GM18511 (cell line): ENCODE measurements around the gene HSH2D.

ENCODE experiments used
- ATAC-seq: cut with Tn5 transposase; IDR thresholded peaks from one replicate; pipeline ENCODE4 v1.9.1; 2021; ENCODE audit warnings: mild to moderate bottlenecking, moderate library complexity; ENCODE audit not compliant: unreplicated experiment

Gene HSH2D

DNA sequence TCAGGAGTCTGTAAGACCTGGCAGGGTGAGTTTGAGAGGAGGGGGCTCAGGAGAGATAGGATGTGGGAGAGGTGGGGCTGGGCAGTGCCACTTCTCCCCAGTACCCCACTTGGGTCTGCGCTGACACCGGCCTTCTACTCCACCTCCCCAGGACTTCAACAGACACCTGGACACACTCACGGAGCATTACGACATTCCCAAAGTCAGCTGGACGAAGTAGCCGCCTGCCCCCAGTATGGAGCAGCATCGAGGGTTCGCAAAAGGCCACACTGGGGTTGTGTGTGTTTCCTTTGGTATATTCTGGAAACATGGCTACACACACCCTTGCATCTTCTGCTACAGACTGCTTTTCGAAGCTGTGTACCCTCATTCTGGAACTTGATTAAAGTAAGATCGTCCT is 47.3 kb downstream of the HSH2D start:
- no peak for ATAC-seq

DNA sequence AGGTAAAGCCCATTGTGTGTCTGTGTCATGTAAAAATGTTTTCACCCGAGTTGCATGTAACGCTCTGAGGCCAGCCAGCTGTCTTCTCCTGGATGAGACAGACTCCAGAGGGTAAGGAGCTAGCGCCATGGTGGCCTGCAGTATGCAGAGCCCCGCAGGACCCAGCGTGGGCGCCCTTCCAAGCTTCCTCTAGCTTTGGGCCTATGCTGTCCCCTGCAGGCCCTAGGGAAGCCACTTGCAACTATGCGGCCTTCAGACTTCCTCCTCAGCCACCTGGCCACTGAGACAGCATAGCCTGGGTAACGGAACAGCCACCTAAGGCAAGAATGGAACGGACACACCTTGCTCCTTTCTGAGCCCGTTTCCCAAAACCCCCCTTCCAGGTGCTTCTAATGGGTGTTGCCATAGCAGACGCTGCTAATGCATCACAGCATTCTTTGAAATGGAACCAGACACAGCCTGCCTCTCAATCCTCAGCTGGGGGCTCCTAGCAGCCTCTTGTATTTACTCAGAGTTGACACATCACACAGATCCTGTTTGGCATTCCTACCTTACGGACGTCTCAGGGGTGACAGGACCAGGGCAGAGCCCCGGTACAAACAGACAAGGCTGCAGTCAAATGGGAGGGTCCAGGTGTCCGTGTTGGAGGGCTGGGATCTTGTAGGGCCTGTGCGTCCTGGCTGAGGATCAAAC is 47.9 kb downstream of the HSH2D start:
- ATAC-seq = no peak

DNA sequence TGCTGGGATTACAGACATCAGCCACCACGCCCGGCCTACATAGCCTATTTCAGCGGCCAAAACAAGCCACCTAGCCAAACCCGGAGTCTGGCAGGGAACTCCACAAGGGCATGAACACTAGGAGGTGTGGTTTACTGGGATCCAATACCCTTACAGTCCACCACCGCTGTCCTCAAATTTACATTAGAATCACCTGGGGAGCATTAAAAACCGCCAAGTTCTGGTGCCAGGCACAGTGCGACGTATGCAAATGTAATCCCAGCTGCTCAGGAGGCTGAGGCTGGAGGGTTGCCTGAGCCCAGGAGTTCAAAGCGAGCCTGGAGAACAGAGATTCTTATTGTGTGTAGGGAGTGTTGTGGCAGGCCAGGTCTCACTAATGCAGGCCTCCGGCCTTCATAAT is 50.0 kb downstream of the HSH2D start:
- ATAC-seq = no peak

DNA sequence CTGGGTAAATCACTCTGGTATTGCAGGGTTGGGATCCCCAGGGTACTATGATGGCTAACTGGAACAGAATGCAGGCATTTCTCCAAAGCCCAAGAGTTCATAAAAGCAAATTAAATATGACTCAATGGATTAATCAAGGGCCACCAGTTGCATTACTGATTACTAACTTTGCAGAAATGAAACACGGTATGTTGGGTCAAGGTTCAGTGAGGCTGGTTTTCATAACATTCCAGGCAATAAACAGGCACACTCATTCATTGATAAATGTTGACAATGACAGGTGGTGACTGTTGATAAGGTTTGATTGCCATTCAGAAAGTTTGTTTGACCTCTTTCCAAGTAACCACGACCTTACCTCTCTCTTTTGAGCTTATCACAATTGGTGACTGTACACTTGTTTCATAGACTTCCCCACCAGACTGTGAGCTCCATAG is 53.7 kb downstream of the HSH2D start:
- no peak for ATAC-seq

GRCh38 chr19:16197622-16198369 is 54.3 kb downstream of the HSH2D start, which contains the start of gene AP1M1:
Gene AP1M1 (plus strand): TSS chr19:16197911. CDS start chr19:16198027, 116 bp downstream.
- peak; percentile 89 for ATAC-seq

- ATAC-seq = peak; percentile 26
Measured at GRCh38 chr19:16198370-16198651, 54.8 kb downstream of the HSH2D start.

DNA sequence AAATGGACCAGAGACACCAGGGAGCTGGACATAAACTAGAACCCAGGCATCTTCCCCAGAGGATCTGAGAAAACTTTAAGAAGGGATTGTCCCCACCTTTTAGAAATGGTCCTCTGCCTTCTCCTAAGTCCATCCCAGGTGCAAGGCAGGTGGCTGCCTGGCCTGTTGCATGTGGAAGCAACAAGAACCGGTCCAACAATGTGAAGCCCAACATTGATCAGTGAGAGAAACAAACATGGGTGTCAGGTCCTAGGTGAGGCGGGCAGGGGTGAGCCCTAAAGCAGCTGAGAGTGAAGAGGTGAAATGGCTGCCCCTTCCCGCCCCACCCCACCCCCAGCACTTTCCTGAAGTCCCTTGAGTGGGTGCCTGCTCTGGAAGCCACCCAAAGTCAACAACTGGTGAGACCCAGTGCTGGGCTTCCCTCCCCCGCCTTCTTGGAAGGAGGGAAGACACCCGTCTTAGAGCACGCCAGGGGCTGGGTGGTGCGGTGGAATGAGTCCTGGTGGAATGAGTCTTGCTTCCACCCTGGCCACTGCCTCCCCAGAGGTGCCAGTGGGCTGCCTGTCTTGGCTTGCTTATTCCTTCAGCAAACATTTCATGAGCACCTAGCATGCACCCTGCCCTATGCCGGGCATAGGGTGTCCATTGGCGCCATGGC is 55.9 kb downstream of the HSH2D start:
- ATAC-seq = no peak

DNA sequence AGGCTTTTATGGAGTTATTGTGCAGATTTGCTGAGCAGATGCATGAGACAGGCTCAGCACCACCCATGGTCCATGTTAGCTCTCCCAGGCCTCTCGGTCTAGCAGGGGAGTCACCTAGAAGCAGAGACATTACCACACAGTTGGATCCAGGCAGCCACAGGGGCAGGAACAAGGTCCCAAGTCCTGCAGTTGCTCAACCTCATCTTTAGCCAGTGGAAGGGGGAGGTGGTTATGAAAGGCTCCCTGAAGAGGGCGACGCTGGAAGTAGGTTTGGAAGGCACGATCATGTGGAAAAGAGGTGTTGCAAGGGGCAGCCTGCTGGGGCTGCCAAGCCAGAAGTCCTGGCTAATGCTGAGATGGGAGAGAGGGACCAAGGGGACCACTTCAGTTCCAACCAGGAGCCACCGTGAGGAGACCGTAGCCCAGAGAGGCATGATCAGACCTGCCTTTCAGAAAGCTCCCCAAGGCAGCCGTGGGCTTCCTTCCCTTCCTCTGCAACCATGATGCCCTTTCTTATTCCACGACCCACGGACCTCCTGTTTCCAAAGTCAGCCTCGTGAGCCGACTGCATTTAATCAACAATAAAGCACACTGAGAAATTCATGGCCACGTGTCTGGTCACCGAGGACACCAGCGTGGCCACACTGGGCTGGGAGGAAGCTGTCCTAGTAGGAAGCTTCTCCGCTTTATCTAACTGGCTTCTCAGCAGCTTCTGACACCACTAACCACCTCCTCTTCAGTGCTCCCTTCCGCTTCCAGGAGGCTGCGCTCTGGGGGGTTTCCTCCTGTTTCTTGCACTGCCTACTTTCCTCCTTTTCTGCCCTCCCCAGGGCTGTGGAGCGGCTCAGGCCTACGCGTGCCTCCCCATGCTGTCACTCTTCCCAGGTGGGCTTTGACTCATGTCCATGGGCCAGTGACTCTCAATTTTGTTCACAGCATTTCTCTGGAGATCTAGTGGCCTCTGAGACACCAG is 56.8 kb downstream of the HSH2D start:
- no peak for ATAC-seq

GRCh38 chr19:16201011-16201391 is 57.5 kb downstream of the HSH2D start:
- ATAC-seq = no peak

GRCh38 chr19:16202320-16203255 is 59.1 kb downstream of the HSH2D start:
- ATAC-seq = no peak

GRCh38 chr19:16203256-16204004 is 59.9 kb downstream of the HSH2D start:
- no peak for ATAC-seq

DNA sequence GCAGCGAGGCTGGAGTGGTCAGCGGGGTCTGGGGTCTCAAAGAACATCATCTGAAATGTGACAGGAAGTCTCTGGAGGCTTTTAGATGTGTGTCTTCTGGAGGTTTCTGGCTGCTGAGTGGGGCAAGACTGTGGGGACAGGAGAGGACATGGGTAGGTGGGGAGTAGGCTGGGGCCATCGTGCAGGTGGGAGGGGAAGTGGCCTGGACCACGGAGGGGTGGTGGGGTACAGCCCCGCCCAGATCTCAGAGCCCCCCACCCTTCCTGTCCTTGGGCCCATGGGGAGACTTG is 60.5 kb downstream of the HSH2D start:
- ATAC-seq = no peak

DNA sequence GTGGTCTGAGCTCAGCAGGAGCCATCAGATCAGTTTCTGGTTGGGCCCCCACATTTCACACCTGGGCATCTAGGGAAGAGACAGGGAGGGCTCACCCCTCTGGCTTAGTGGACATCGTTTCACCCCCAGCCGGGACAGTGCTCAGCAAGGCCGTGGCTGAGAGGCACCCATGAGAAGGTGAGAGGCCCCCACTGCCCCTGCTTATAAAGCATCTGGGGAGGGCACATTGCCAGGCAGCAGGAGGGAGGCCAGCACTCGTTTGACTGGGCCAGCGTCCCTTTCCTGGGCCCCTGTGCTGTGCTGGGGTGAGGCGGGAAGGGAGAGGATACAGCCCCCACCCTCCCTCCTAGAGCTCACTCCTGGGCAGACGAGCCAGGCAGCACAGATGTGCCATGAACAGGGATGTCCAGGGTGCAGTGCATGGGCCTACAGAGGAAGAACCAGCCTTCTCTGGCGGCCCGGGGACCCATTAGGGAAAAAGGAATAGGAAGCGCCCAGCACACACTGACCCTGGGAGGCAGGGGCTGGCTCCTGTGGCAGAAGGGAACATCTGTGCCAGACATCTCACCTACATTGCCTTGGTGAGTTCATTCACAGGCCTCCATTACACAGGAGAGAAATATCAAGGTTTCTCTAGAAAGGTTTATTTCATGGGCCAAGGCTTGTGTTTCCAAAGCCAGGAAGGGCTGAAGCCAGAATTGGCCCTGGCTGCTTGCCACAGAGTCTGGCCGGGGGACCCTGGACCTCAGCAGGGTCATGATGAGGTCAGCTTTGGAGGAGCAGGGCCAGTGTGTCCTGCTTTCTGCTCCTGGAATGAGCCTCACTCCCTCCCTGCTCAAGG is 61.9 kb downstream of the HSH2D start:
- no peak for ATAC-seq

GRCh38 chr19:16206046-16206605 is 62.6 kb downstream of the HSH2D start:
- ATAC-seq = no peak

DNA sequence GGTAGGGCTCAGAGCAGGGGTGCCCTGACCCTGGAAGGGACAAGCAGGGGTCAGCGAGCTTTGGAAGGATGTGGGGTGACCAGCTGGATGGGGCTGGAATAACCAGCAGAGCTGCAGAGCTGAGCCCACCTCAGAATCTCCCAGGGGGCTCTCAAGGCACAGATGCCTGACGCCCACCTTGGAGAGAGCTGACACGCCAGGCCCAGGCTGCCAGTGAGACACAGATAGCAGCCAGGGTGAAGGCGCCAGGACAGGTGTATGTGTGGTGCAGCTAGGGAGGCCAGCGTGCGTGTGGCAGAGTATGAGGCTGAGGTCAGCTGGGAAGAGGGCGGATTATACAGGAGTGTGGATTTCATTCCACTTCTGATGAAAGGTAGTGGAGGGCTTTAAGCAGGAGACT is 63.2 kb downstream of the HSH2D start:
- ATAC-seq = no peak

DNA sequence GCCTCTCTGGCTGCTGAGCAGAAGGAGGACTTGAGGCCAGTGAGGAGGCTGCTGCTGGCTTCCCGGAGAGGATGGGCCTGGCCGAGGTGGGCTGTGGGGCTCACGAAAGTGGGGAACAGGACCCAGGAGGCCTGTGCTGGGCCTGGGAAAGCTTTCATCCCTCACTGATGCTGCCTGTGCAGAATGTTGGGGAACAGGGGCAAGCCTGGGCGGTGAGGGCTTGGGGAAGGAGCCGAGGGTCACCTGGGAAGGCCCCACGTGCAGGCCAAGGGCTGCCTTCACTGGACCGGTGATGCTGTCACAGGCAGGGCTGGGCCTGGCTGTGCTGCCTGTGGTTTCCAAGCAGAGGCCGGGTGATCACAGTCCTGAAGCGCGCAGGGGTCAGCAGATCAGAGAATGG is 63.6 kb downstream of the HSH2D start:
- no peak for ATAC-seq

GRCh38 chr19:16207490-16208025 is 64.1 kb downstream of the HSH2D start:
- no peak for ATAC-seq
